Ectodermal cell (in vitro differentiated cells): Measurements from ENCODE around the gene TMEM273.

ENCODE experiments used
- H3K27ac ChIP-seq: 2 replicates; pipeline ENCODE4 v1.7.0; 2013; ENCODE audit warnings: mild to moderate bottlenecking, low read depth, low read length; ENCODE audit not compliant: insufficient read depth, poor library complexity, severe bottlenecking
- H3K27me3 ChIP-seq: 2 replicates; pipeline ENCODE4 v1.7.0; 2013; ENCODE audit warnings: mild to moderate bottlenecking, low read length; ENCODE audit not compliant: insufficient read depth, control insufficient read depth, poor library complexity, severe bottlenecking
- H3K36me3 ChIP-seq: one replicate; pipeline ENCODE4 v1.7.0; 2013; ENCODE audit warnings: low read length; ENCODE audit not compliant: control insufficient read depth, insufficient read depth
- H3K4me1 ChIP-seq: one replicate; pipeline ENCODE4 v1.7.0; 2013; ENCODE audit warnings: low read length; ENCODE audit not compliant: control insufficient read depth, insufficient read depth
- H3K4me3 ChIP-seq: 2 replicates; pipeline ENCODE4 v1.7.0; 2013; ENCODE audit warnings: low read depth, low read length, control low read depth; ENCODE audit not compliant: insufficient read depth
- H3K9me3 ChIP-seq: 2 replicates; pipeline ENCODE4 v1.7.0; 2013; ENCODE audit warnings: mild to moderate bottlenecking, low read length, moderate library complexity; ENCODE audit not compliant: control insufficient read depth
- WGBS, 2 experiments: methylation state at CpG; one replicate each; pipeline ENCODE4 v1.1.7; 2013; ENCODE audit warnings: missing lambda C conversion rate in 2 of 2; 5-methylcytosine and 5-hydroxymethylcytosine counted together

The TMEM273 gene

DNA sequence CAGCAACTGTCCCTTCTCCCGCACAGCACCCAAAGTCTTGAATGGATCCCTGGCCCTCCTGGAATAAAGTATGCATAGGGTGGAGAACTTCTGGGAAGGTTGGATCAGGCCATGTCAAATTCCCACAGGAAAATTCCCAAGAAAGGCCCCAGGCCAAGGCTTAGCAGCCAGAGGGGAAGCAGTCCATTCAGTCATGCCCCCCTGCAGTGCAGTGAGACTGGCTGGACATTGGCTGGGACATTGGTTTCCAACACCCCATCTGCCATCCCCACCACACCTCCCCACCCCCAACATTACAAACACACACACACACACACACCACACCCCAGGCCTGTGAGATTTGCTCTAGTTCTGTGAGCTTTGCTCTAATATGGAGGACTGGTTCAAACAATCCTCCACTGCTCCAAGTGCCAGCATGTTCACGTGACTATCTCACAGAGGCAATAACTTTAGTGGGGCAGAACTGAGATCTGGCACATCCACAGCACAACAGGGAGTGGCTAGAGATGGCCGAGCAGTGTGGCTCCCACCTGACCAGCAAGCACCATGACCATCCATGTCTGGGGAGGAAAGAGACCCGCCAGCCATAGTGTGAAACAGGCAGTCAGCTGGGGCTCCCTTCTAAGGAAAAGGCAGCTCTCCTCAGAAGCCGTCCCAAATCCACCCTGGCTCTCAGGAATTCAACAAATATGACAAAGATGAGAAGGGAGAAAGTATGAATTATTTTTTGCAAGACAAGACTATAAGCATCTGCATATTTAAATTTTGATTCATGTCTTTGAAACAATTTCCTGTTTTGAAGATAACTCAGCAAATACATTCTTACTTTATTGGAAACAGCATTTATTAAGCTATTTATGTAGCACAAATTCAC lies 47.6 kb downstream of the TMEM273 start:
- no peaks in the 10 kb centered on the region for H3K4me1 ChIP-seq
- no peak overlapping the region for H3K27ac ChIP-seq
- H3K4me3 ChIP-seq: no peak overlapping the region
- H3K27me3 ChIP-seq: no peaks in the 10 kb centered on the region
- WGBS, 2 experiments: 92 to 97% methylated on average over 5 of the region's 5 CpGs
- H3K9me3 ChIP-seq: peaks cover 2% of the 10 kb centered on the region
- H3K36me3 ChIP-seq: no peaks in the 10 kb centered on the region

DNA sequence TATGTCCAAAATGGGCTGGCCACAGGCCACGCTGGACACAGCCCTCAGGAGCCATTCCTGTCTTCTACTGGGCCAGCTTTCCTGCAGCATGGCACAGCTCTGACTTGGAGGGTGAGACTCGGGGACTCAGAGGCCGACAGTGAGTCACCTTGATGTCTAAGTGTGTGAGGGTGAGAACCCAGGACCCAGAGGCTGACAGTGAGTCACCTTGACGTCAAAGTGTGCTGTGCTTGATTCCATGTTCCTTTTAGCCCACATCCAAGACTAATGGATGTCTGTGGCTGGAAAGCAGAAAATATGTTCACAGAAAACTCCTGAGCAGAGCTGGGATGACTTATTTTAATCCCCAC lies 48.4 kb downstream of the TMEM273 start:
- no peaks in the 10 kb centered on the region for H3K36me3 ChIP-seq
- WGBS, 2 experiments: 94 to 96% methylated on average over 4 of the region's 4 CpGs
- no peaks in the 10 kb centered on the region for H3K27me3 ChIP-seq
- peaks cover 2% of the 10 kb centered on the region for H3K9me3 ChIP-seq
- H3K4me1 ChIP-seq: no peaks in the 10 kb centered on the region
- H3K27ac ChIP-seq: no peak overlapping the region
- no peak overlapping the region for H3K4me3 ChIP-seq

DNA sequence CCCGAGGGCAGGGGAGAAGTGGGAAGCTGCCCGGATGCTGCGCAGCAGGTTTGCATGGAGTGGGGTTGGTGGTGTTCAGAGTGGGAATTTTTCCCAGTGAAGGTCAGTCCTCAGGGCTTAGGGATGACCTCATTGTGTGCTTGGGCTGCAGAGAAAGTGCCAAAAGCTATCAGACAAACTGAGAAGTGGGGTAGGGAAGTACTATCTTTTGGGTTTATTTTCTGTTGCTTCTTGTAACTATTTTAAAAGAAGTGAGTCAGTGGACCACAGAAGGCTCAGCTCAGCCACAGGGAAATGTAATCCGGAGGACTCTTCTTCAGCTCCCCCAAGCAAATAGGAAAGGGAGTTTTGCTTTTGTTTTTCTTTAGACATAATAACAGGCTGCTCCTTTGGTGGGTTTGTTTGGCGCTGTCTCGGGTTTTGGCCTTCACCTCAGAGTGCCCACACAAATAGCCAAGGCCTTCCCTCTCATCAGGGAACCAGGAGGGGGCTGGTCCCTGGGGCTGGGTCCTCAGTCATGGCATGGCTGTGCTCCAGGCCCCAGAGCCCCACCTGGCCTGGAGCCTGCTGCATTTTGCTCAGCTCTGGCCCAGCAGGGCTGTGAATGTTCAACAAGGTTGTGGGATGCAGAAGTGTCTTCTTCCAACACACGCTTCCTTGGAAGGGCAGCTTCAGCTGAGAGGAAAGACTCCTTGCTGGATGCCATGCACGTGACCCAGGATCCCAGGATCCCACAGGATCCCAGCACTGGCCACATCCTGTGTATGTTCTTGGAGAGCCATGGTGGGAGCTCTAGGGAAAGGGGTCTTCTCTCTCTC lies 49.0 kb downstream of the TMEM273 start:
- Histone ChIP-seq H3K4me3 (no peak overlapping the region), H3K4me1 (no peaks in the 10 kb centered on the region), H3K36me3 (no peaks in the 10 kb centered on the region), H3K27ac (no peak overlapping the region), H3K27me3 (no peaks in the 10 kb centered on the region), H3K9me3 (peaks cover 2% of the 10 kb centered on the region)
- WGBS, 2 experiments: 95% methylated on average over 8 of the region's 8 CpGs

DNA sequence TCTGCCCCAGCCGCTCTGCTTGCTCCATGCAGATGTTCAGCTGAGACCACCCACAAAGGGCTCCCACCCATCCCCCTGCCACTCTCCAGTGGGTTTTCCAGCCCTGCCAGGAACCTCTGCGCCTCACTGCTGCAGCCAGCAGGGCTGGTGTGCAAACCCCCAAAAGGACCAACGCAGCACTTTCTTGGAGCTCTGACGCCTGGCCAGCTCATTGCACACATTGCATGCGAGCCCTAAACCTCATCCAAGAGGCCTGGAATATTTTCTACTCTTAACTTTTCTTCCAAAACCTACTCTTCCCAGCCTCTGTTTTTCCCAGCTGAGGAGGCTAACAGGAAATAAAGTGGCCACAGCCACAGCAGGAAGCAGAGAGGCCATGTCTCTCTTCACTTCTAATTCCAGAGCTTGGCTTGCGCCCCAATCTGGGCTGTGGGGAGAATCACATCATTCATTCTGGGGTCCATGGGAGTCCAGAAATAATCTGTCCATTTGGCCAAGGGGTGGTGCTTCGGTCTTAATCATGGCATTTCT lies 49.8 kb downstream of the TMEM273 start:
- no peak overlapping the region for H3K4me3 ChIP-seq
- H3K9me3 ChIP-seq: peaks cover 2% of the 10 kb centered on the region
- no peaks in the 10 kb centered on the region for H3K27me3 ChIP-seq
- no peaks in the 10 kb centered on the region for H3K36me3 ChIP-seq
- no peak overlapping the region for H3K27ac ChIP-seq
- no peaks in the 10 kb centered on the region for H3K4me1 ChIP-seq
- 92 to 93% methylated on average over 7 of the region's 7 CpGs for WGBS, 2 experiments

DNA sequence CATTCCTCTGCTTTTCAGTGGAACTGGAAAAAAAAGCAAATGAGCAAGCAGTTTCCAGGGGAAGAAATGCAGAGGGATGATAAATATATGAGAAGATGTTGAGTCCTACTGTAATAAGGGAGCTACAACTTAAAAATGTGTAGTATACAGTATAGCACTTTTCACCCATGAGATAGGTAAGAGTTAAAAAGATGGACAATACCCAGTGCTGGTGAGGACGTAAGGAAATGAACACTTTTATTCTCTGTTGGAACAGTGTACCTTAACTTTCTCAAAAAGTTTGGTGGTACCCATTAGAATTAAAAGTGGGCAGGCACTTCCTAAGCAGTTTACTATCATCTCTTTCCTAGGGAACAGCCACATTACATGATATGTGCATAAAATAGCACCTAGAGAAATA lies 51.7 kb downstream of the TMEM273 start:
- 81 to 100% methylated on average over 1 of the region's 1 CpG for WGBS, 2 experiments
- peaks cover 2% of the 10 kb centered on the region for H3K9me3 ChIP-seq
- H3K36me3 ChIP-seq: no peaks in the 10 kb centered on the region
- H3K27ac ChIP-seq: no peak overlapping the region
- H3K4me3 ChIP-seq: no peak overlapping the region
- H3K4me1 ChIP-seq: no peaks in the 10 kb centered on the region
- no peaks in the 10 kb centered on the region for H3K27me3 ChIP-seq

DNA sequence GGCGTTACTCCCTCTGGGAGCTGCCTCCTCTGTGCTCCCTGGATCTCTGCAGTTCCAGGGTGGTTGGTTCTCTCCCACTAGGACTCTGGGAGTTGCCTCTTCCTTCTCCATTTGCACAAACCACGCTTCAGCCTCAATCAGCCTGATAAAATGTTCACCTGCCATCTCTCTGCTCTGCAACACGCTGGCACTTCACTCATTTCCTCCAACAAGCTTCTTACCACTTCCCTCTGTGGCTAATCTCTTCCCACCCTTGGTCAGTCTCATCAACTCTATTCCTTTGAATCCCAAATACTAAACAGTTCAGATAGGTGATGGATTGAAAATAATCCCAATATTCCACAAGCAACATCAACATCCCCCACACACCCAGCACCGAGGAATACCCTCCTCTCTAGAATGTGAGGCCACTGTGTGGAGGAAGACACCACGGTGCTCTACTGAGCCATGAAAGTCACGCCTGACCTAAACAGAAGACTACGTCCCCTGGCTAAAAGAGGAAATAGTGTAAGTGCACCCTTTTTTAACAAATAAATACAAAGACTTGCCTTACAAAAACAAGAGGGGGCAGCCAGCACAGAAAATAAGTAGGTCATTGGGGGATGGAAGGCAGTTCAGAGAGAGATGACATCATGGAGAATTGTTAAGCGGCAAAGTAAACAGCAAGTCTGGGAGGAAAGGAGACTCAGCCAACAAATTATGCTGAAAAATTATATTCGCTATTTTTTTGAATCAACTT lies 52.4 kb downstream of the TMEM273 start:
- Histone ChIP-seq H3K36me3 (no peaks in the 10 kb centered on the region), H3K4me1 (no peaks in the 10 kb centered on the region), H3K27me3 (no peaks in the 10 kb centered on the region), H3K9me3 (peaks cover 2% of the 10 kb centered on the region), H3K27ac (no peak overlapping the region), H3K4me3 (no peak overlapping the region)
- WGBS, 2 experiments: 92 to 95% methylated on average over 8 to 9 of the region's 9 CpGs

DNA sequence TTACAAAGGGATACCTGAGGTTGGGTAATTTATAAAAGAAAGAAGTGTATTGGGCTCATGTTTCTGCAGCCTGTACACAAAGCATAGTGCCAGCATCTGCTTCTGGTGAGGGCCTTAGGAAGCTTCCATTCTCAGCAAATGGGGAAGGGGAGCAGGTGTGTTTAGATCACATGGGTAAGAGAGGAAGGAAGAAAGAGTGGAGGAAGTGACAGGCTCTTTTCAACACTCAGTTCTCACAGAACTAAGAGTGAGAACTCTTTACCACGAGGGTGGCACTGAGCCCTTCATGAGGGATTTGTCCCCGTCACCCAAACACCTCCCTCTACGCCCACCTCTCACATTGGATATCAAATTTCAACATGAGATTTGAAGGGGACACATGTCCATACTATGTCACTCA lies 53.9 kb downstream of the TMEM273 start:
- 84 to 93% methylated on average over 3 of the region's 3 CpGs for WGBS, 2 experiments
- H3K4me1 ChIP-seq: no peaks in the 10 kb centered on the region
- no peaks in the 10 kb centered on the region for H3K27me3 ChIP-seq

DNA sequence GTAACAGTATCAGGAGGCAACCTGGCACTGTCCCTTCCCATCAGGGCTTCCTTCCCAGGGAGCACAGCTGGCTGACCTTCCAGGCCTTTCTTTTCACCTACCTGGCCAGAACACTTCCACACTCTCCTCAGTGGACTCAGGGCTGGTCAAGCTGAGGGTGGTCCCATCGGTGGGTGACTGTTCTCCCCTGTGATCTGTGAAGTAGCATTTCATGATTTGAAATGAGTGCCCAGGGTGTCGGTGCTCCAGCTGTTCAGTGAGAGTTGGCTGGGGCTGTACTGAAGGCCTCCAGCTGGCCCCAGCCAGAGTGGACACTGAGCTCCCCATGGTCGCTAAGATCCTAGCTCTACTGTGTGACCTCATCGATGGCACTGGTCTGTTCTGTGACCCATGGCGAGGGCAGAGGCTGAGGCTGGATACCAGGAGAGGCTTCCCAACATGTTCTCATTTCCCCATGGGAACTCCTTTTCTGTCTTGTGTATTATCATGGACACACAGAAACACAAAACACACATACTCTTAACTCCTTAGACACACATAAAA lies 54.4 kb downstream of the TMEM273 start, which contains the start of gene FAM170B:
Gene FAM170B, minus strand, starts transcription at position 316 of the 543 bp plus-strand sequence. Its CDS starts 103 bp downstream, at position 213.
- Histone ChIP-seq H3K4me3 (no peak within 1 kb of the TSS), H3K4me1 (no peaks in the 10 kb centered on the region), H3K36me3 (no peaks in the 10 kb centered on the region), H3K9me3 (peaks cover 2% of the 10 kb centered on the region), H3K27ac (no peak within 1 kb of the TSS), H3K27me3 (no peaks in the 10 kb centered on the region)
- WGBS, 2 experiments: 90 to 95% methylated on average over 5 of the region's 5 CpGs

More for the DNA sequence above, 53.9 kb downstream of the TMEM273 start:
- Histone ChIP-seq H3K4me3 (no peak overlapping the region), H3K36me3 (no peaks in the 10 kb centered on the region), H3K9me3 (peaks cover 2% of the 10 kb centered on the region), H3K27ac (no peak overlapping the region)

DNA sequence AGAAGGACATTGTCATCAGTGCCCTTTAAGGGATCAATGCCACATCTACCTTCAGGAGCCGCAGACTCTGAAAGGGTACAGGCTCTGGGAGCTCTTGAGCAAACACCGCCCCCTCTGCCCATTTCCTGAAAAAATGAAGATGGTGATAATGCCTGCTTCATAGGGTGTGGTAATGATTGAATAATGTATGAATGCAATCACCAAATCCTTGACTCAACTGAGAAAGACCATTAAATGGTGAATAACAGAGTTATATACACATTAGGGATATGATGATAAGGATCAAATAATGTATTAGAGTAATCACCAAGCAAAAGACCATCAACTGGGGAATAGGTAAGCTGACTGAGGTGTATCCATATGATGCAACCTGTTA lies 55.8 kb downstream of the TMEM273 start:
- Histone ChIP-seq H3K4me1 (no peaks in the 10 kb centered on the region), H3K4me3 (no peak overlapping the region), H3K27ac (no peak overlapping the region), H3K36me3 (no peaks in the 10 kb centered on the region), H3K9me3 (peaks cover 2% of the 10 kb centered on the region), H3K27me3 (no peaks in the 10 kb centered on the region)
- WGBS, 2 experiments: 94 to 95% methylated on average over 2 of the region's 2 CpGs
